ENCODE measurements around the gene RPL6. TPM values are rescaled to one million over a fixed set of nuclear protein-coding genes. Genes with fewer than 3 reads are reported as not detected.
A peak's percentile ranks its signal among the peaks of the same experiment; 100 is the strongest.

The RPL6 gene
- total RNA-seq, 1 donor from 2014 or later = 1,628 TPM

GRCh38 chr12:112380663-112381405 lies 28.6 kb downstream of the RPL6 start:
- DNase-seq (ENCODE audit: low spot score in 2 of 2, unreplicated experiment in 2 of 2) = no peak
- TF ChIP-seq CTCF (IDR thresholded peaks at IDR 0.05; ENCODE audit: unreplicated experiment) = no peak
- Mint-ChIP-seq H3K9me3 (no peaks in the 10 kb centered on the region), H3K4me1 (peaks cover 16% of the 10 kb centered on the region), H3K36me3 (no peaks in the 10 kb centered on the region), H3K27ac (peak overlapping the region; percentile 96), H3K27me3 (ENCODE audit: low read depth) (no peaks in the 10 kb centered on the region), H3K4me3 (peak overlapping the region; percentile 98)

DNA sequence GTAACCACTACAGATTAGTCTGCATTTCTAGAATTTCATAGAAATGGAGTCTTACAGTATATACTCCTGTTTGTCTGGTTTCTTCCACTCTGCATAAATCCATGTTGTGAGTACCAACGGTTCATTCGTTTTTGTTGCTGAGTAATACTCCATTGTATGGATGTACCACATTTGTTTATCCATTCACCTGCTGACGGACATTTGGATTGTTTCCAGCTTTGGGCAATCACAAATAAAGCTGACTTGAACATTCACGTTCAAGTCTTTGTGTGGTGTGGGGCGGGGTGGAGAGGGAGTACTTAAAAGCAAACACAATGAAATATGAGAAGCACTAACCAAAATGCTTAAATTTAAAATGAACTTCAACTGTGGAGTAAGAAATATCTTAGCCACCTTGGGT lies 34.3 kb downstream of the RPL6 start:
- TF ChIP-seq CTCF (IDR thresholded peaks at IDR 0.05; ENCODE audit: unreplicated experiment) = no peak
- no peak for DNase-seq (ENCODE audit: low spot score in 2 of 2, unreplicated experiment in 2 of 2)
- Mint-ChIP-seq H3K9me3 (peaks cover 6% of the 10 kb centered on the region), H3K4me1 (peaks cover 12% of the 10 kb centered on the region), H3K36me3 (peaks cover 10% of the 10 kb centered on the region), H3K27ac (no peak overlapping the region), H3K27me3 (ENCODE audit: low read depth) (no peaks in the 10 kb centered on the region), H3K4me3 (no peak overlapping the region)

DNA sequence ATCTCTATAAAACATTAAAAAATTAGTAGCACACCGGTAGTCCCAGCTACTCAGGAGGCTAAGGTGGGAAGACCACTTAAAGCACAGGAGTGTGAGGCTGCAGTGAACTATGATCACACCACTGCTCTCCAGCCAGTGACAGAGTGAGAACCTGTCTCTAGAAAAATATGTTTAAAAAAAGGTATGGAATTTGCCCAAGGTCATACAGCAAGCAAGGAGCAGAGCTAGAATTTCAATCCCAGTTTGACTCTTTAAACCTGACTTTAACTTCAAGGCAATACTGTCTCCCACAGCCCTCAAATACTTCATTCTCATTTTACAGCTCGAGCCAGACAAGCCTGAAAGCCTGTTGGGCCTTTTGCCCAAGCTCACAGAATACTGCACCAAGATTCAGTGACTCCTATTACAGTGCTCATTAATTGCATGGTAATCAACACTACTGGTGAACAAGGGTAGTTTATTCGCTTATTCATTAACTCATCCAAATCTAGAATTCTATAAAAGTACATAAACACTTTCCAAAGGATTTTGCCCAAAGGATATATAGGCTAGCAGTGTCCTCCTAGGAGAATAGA lies 35.2 kb downstream of the RPL6 start:
- no peak for TF ChIP-seq CTCF (IDR thresholded peaks at IDR 0.05; ENCODE audit: unreplicated experiment)
- Mint-ChIP-seq H3K27me3 (ENCODE audit: low read depth) (no peaks in the 10 kb centered on the region), H3K4me3 (no peak overlapping the region), H3K27ac (no peak overlapping the region), H3K36me3 (peaks cover 10% of the 10 kb centered on the region), H3K4me1 (peaks cover 8% of the 10 kb centered on the region), H3K9me3 (peaks cover 6% of the 10 kb centered on the region)
- DNase-seq (ENCODE audit: low spot score in 2 of 2, unreplicated experiment in 2 of 2) = no peak

- Mint-ChIP-seq H3K27ac (no peak overlapping the region), H3K4me1 (peaks cover 8% of the 10 kb centered on the region), H3K9me3 (peaks cover 6% of the 10 kb centered on the region), H3K36me3 (peaks cover 12% of the 10 kb centered on the region), H3K4me3 (no peak overlapping the region), H3K27me3 (ENCODE audit: low read depth) (no peaks in the 10 kb centered on the region)
- DNase-seq (ENCODE audit: low spot score in 2 of 2, unreplicated experiment in 2 of 2) = no peak
- no peak for TF ChIP-seq CTCF (IDR thresholded peaks at IDR 0.05; ENCODE audit: unreplicated experiment)
Measured at GRCh38 chr12:112370868-112371510, 38.4 kb downstream of the RPL6 start.

GRCh38 chr12:112370199-112370598 lies 39.2 kb downstream of the RPL6 start:
- H3K27ac Mint-ChIP-seq = no peak overlapping the region
- TF ChIP-seq CTCF (IDR thresholded peaks at IDR 0.05; ENCODE audit: unreplicated experiment) = no peak
- no peak for DNase-seq (ENCODE audit: low spot score in 2 of 2, unreplicated experiment in 2 of 2)
- peaks cover 5% of the 10 kb centered on the region for H3K9me3 Mint-ChIP-seq
- peaks cover 10% of the 10 kb centered on the region for H3K36me3 Mint-ChIP-seq
- H3K4me1 Mint-ChIP-seq = peaks cover 8% of the 10 kb centered on the region
- no peaks in the 10 kb centered on the region for H3K27me3 Mint-ChIP-seq (ENCODE audit: low read depth)
- H3K4me3 Mint-ChIP-seq = no peak overlapping the region
